Fibroblast of skin of left biceps (primary cell): ENCODE results near the gene PRKCB.
"Not testable (repeated sequence)": the region's sequence is repeated elsewhere in the genome, so short reads cannot be mapped to it uniquely, and the experiment has no call there.

ENCODE experiments used
- DNase-seq, 2 experiments: peaks; one replicate each; pipeline ENCODE4 v3.0.0-alpha.2; 2013; ENCODE audit warnings: low read depth in 2 of 2

PRKCB gene

GRCh38 chr16:24093049-24093448, 257.3 kb downstream of the PRKCB start:
- DNase-seq, result no peak

- DNase-seq, result no peak
These were observed 258.9 kb downstream of the PRKCB start for GRCh38 chr16:24094660-24095059.

- no peak for DNase-seq
These were observed 263.1 kb downstream of the PRKCB start for GRCh38 chr16:24098896-24099295.

GRCh38 chr16:24101431-24101830, 265.6 kb downstream of the PRKCB start:
- DNase-seq, result no peak

- DNase-seq, result no peak
These were observed 266.5 kb downstream of the PRKCB start for GRCh38 chr16:24102209-24102660.

GRCh38 chr16:24105471-24105870, 269.7 kb downstream of the PRKCB start:
- DNase-seq, result not testable (repeated sequence)

- DNase-seq, result not testable (repeated sequence)
These were observed 272.3 kb downstream of the PRKCB start for GRCh38 chr16:24108090-24108489.

- DNase-seq, result no peak
These were observed 276.0 kb downstream of the PRKCB start for GRCh38 chr16:24111724-24112302.

GRCh38 chr16:24113115-24113745, 277.4 kb downstream of the PRKCB start:
- no peak for DNase-seq

GRCh38 chr16:24114876-24115275, 279.1 kb downstream of the PRKCB start:
- no peak for DNase-seq

GRCh38 chr16:24116046-24116776, 280.4 kb downstream of the PRKCB start:
- DNase-seq, result no peak

- DNase-seq, result no peak
These were observed 281.2 kb downstream of the PRKCB start for GRCh38 chr16:24116989-24117388.

GRCh38 chr16:24117680-24118079, 281.9 kb downstream of the PRKCB start:
- DNase-seq, result no peak

GRCh38 chr16:24118126-24118821, 282.5 kb downstream of the PRKCB start:
- no peak for DNase-seq

GRCh38 chr16:24119807-24120206, 284.0 kb downstream of the PRKCB start:
- no peak for DNase-seq

- no peak for DNase-seq
These were observed 287.5 kb downstream of the PRKCB start for GRCh38 chr16:24123275-24123674.

- no peak for DNase-seq
These were observed 288.5 kb downstream of the PRKCB start for GRCh38 chr16:24124291-24124690.

- no peak for DNase-seq
These were observed 289.4 kb downstream of the PRKCB start for GRCh38 chr16:24125214-24125613.

GRCh38 chr16:24129412-24129918, 293.7 kb downstream of the PRKCB start:
- DNase-seq, result no peak

- no peak for DNase-seq
These were observed 294.8 kb downstream of the PRKCB start for GRCh38 chr16:24130494-24131085.

GRCh38 chr16:24131294-24131693, 295.5 kb downstream of the PRKCB start:
- no peak for DNase-seq
